Lung (tissue), 12 donors: ENCODE measurements around the gene HLA-G. TPM values are rescaled to one million over a fixed set of nuclear protein-coding genes. Genes with fewer than 3 reads are reported as not detected.

Source experiments
- ATAC-seq: fragments of 200-7000 bp; cut with Tn5 transposase; one replicate; pipeline ENCODE4 v1.9.1; 2020; ENCODE audit warnings: moderate number of reproducible peaks; ENCODE audit not compliant: insufficient read depth, low FRiP score
- DNase-seq, 3 donors: peaks; one replicate each; pipeline ENCODE4 v3.0.0-alpha.2; 2013 to 2017
- H3K27ac ChIP-seq, 2 donors: one replicate each; pipeline ENCODE4 v1.5.1; 2013; ENCODE audit warnings: mild to moderate bottlenecking in 2 of 2, moderate library complexity in 2 of 2, control low read depth in 1 of 2, inconsistent platforms in 1 of 2, low read depth in 1 of 2, low read length in 1 of 2
- H3K27me3 ChIP-seq, 3 donors: one replicate each; pipeline ENCODE4 v1.5.1; 2013; ENCODE audit warnings: low read length in 2 of 3; ENCODE audit not compliant: control insufficient read depth in 3 of 3, insufficient read depth in 3 of 3
- H3K36me3 ChIP-seq, 4 donors: one replicate each; pipeline ENCODE4 v1.5.1; 2013; ENCODE audit warnings: low read length in 4 of 4, mild to moderate bottlenecking in 1 of 4, moderate library complexity in 1 of 4; ENCODE audit not compliant: control insufficient read depth in 4 of 4, insufficient read depth in 4 of 4
- H3K4me1 ChIP-seq, 5 donors: one replicate each; pipeline ENCODE4 v1.5.1; 2013; ENCODE audit warnings: low read length in 5 of 5, mild to moderate bottlenecking in 2 of 5, moderate library complexity in 1 of 5; ENCODE audit not compliant: control insufficient read depth in 5 of 5, insufficient read depth in 5 of 5
- H3K4me3 ChIP-seq: one replicate; pipeline ENCODE4 v1.5.1; 2013; ENCODE audit warnings: mild to moderate bottlenecking, control low read depth, moderate library complexity
- H3K9ac ChIP-seq, 2 donors: one replicate each; pipeline ENCODE4 v1.5.1; 2013; ENCODE audit warnings: low read length in 2 of 2, control low read depth in 1 of 2; ENCODE audit not compliant: insufficient read depth in 1 of 2
- H3K9me3 ChIP-seq, 4 donors: one replicate each; pipeline ENCODE4 v1.5.1; 2013; ENCODE audit warnings: low read length in 3 of 4, mild to moderate bottlenecking in 1 of 4, moderate library complexity in 1 of 4; ENCODE audit not compliant: control insufficient read depth in 4 of 4, insufficient read depth in 3 of 4
- CTCF ChIP-seq: IDR thresholded peaks from 2 replicates; pipeline ENCODE4 v1.5.1; 2012; ENCODE audit warnings: mild to moderate bottlenecking; ENCODE audit errors: control extremely low read depth, extremely low read depth
- WGBS, 2 donors: extraction: QIAGEN DNeasy Blood & Tissue Kit; methylation state at CpG; one replicate each; pipeline ENCODE4 v1.1.7; 2013; 5-methylcytosine and 5-hydroxymethylcytosine counted together
- polyA plus RNA-seq, 2 donors: library from polyadenylated mRNA; stranded (reverse); fragments of 200-250 nt; gene quantifications; one replicate each; pipeline ENCODE4 v1.2.1, GENCODE V29; 2013
- total RNA-seq, 2 donors: library from RNA; depleted of rRNA in 1 of 2; stranded (reverse); fragments of >200 nt in 1 of 2; gene quantifications; one replicate each; pipeline ENCODE4 v1.2.1, GENCODE V29; 2014 to 2021
- donor health status: control.
- donor health status: control.
- donor health status: Bipolar disorder and iron deficiency.
- donor health status: healthy.
- donor health status: DM: yes; HTN: yes; CAD: no.

The HLA-G gene
- total and polyA plus RNA-seq, 4 donors = 0.23 to 8.9 (median 4.3) TPM

- no peaks in the 10 kb centered on the region for H3K36me3 ChIP-seq
- DNase-seq = no peak
- 18 to 19% methylated on average over 26 of the region's 26 CpGs for WGBS, 2 donors
- no peaks in the 10 kb centered on the region for H3K9me3 ChIP-seq
- H3K27ac ChIP-seq = no peak overlapping the region
- H3K4me1 ChIP-seq = peaks cover 0 to 6% (median 0%) of the 10 kb centered on the region in 5 donors
- no peak overlapping the region for H3K9ac ChIP-seq
- no peak for ATAC-seq
- no peak for TF ChIP-seq CTCF
- H3K27me3 ChIP-seq = peaks cover 3 to 72% (median 36%) of the 10 kb centered on the region in 3 donors
- H3K4me3 ChIP-seq = no peak overlapping the region
Measured at GRCh38 chr6:29828471-29828797, 809 bp downstream of the HLA-G start.

- H3K9me3 ChIP-seq = no peaks in the 10 kb centered on the region
- H3K27ac ChIP-seq = no peak overlapping the region
- H3K9ac ChIP-seq = no peak overlapping the region
- 93 to 96% methylated on average over 3 of the region's 3 CpGs for WGBS, 2 donors
- H3K4me3 ChIP-seq = no peak overlapping the region
- peaks cover 0 to 6% (median 0%) of the 10 kb centered on the region in 5 donors for H3K4me1 ChIP-seq
- H3K27me3 ChIP-seq = peaks cover 0 to 78% (median 40%) of the 10 kb centered on the region in 3 donors
- DNase-seq (no peak), ATAC-seq (no peak)
- no peak for TF ChIP-seq CTCF
- H3K36me3 ChIP-seq = no peaks in the 10 kb centered on the region
Measured at GRCh38 chr6:29829766-29830165, 2.1 kb downstream of the HLA-G start.

GRCh38 chr6:29830409-29830808, 2.8 kb downstream of the HLA-G start:
- Histone ChIP-seq H3K9ac (no peak overlapping the region), H3K27ac (no peak overlapping the region), H3K36me3 (no peaks in the 10 kb centered on the region), H3K4me1 (peaks cover 0 to 6% (median 0%) of the 10 kb centered on the region in 5 donors), H3K4me3 (no peak overlapping the region), H3K9me3 (no peaks in the 10 kb centered on the region), H3K27me3 (peaks cover 0 to 78% (median 43%) of the 10 kb centered on the region in 3 donors)
- DNase-seq (no peak), ATAC-seq (no peak)
- 75 to 94% methylated on average over 2 of the region's 2 CpGs for WGBS, 2 donors
- TF ChIP-seq CTCF = no peak

GRCh38 chr6:29831776-29832175, 4.2 kb downstream of the HLA-G start:
- H3K36me3 ChIP-seq = no peaks in the 10 kb centered on the region
- H3K4me1 ChIP-seq = peaks cover 0 to 6% (median 0%) of the 10 kb centered on the region in 5 donors
- no peak overlapping the region for H3K9ac ChIP-seq
- DNase-seq (no peak), ATAC-seq (no peak)
- no peak overlapping the region for H3K4me3 ChIP-seq
- no peak for TF ChIP-seq CTCF
- H3K27me3 ChIP-seq = peaks cover 0 to 72% (median 42%) of the 10 kb centered on the region in 3 donors
- no peaks in the 10 kb centered on the region for H3K9me3 ChIP-seq
- H3K27ac ChIP-seq = no peak overlapping the region
- WGBS, 2 donors = 83 to 95% methylated on average over 2 of the region's 2 CpGs
